Measurements from ENCODE around the gene GRPEL2. TPM values are rescaled to one million over a fixed set of nuclear protein-coding genes. Genes with fewer than 3 reads are reported as not detected.

Gene GRPEL2
- total RNA-seq, 4 donors from 2014 or later, result 12.6 to 19.6 (median 13.7) TPM

DNA sequence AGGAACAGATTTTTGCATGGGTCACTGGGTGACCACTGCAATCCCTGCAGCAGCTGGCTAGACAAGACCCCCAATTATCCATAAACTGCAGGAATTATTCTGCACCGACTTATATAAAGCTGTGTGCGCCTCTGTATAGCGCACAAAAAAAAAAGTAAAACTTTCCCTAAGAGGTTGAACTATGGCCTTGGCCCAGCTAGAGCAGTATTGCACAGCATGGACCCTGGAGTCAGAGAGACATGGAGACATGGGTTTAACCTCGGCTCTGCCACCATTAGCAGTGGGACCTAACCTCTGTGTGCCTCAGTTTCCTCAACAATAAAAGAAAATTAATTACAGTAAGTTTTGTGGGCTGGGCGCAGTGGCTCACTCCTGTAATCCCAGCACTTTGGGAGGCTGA is 17.1 kb upstream of the GRPEL2 start:
- H3K9me3 ChIP-seq, result no peaks in the 10 kb centered on the region
- H3K27me3 ChIP-seq, result no peaks in the 10 kb centered on the region
- intact Hi-C loops (cut with DNase I), result no loop called here
- H3K36me3 ChIP-seq, result no peaks in the 10 kb centered on the region
- no peaks in the 10 kb centered on the region for H3K4me1 ChIP-seq
- H3K27ac ChIP-seq, result no peak overlapping the region
- H3K4me3 ChIP-seq (replicated peaks in 1 of 3), result no peak overlapping the region
- DNase-seq, result no peak
- TF ChIP-seq, protein P1, sequence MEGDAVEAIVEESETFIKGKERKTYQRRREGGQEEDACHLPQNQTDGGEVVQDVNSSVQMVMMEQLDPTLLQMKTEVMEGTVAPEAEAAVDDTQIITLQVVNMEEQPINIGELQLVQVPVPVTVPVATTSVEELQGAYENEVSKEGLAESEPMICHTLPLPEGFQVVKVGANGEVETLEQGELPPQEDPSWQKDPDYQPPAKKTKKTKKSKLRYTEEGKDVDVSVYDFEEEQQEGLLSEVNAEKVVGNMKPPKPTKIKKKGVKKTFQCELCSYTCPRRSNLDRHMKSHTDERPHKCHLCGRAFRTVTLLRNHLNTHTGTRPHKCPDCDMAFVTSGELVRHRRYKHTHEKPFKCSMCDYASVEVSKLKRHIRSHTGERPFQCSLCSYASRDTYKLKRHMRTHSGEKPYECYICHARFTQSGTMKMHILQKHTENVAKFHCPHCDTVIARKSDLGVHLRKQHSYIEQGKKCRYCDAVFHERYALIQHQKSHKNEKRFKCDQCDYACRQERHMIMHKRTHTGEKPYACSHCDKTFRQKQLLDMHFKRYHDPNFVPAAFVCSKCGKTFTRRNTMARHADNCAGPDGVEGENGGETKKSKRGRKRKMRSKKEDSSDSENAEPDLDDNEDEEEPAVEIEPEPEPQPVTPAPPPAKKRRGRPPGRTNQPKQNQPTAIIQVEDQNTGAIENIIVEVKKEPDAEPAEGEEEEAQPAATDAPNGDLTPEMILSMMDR (IDR thresholded peaks at IDR 0.05), result no peak
- no peak for TF ChIP-seq POLR2A (IDR thresholded peaks at IDR 0.05)
- 90 to 97% methylated on average over 5 of the region's 5 CpGs for WGBS, 2 donors

- Histone ChIP-seq H3K27ac (no peak overlapping the region), H3K9me3 (no peaks in the 10 kb centered on the region), H3K27me3 (no peaks in the 10 kb centered on the region), H3K4me1 (no peaks in the 10 kb centered on the region), H3K4me3 (replicated peaks in 1 of 3) (no peak overlapping the region), H3K36me3 (no peaks in the 10 kb centered on the region)
- intact Hi-C loops (cut with DNase I), result no loop called here
- DNase-seq, result no peak
- TF ChIP-seq, protein P1 (IDR thresholded peaks at IDR 0.05), result no peak
- WGBS, 2 donors, result 82 to 86% methylated on average over 2 of the region's 2 CpGs
Observed at GRCh38 chr5:149333711-149334443, 11.4 kb upstream of the GRPEL2 start.

GRCh38 chr5:149337736-149338135 is 7.6 kb upstream of the GRPEL2 start:
- Histone ChIP-seq H3K27ac (no peak overlapping the region), H3K4me3 (replicated peaks in 1 of 3) (no peak overlapping the region), H3K4me1 (no peaks in the 10 kb centered on the region), H3K9me3 (no peaks in the 10 kb centered on the region), H3K27me3 (no peaks in the 10 kb centered on the region), H3K36me3 (no peaks in the 10 kb centered on the region)
- TF ChIP-seq, protein P1 (IDR thresholded peaks at IDR 0.05), result no peak
- no peak for TF ChIP-seq POLR2A (IDR thresholded peaks at IDR 0.05)
- 82 to 92% methylated on average over 4 of the region's 4 CpGs for WGBS, 2 donors
- DNase-seq, result no peak
- intact Hi-C loops (cut with DNase I), result no loop called here

- H3K36me3 ChIP-seq, result no peaks in the 10 kb centered on the region
- intact Hi-C loops (cut with DNase I), result no loop called here
- H3K27me3 ChIP-seq, result no peaks in the 10 kb centered on the region
- H3K27ac ChIP-seq, result no peak overlapping the region
- no peaks in the 10 kb centered on the region for H3K9me3 ChIP-seq
- 76 to 79% methylated on average over 1 of the region's 1 CpG for WGBS, 2 donors
- H3K4me3 ChIP-seq (replicated peaks in 1 of 3), result no peak overlapping the region
- TF ChIP-seq, protein P1 (IDR thresholded peaks at IDR 0.05), result no peak
- no peak for TF ChIP-seq POLR2A (IDR thresholded peaks at IDR 0.05)
- no peaks in the 10 kb centered on the region for H3K4me1 ChIP-seq
- no peak for DNase-seq
Observed at GRCh38 chr5:149338364-149338763, 6.9 kb upstream of the GRPEL2 start.

- Histone ChIP-seq H3K4me3 (replicated peaks in 1 of 3) (no peak overlapping the region), H3K4me1 (peaks cover 6 to 8% of the 10 kb centered on the region in 2 donors), H3K27ac (no peak overlapping the region), H3K9me3 (no peaks in the 10 kb centered on the region), H3K27me3 (no peaks in the 10 kb centered on the region), H3K36me3 (no peaks in the 10 kb centered on the region)
- WGBS, 2 donors, result 32 to 33% methylated on average over 1 of the region's 1 CpG
- no peak for TF ChIP-seq POLR2A (IDR thresholded peaks at IDR 0.05)
- TF ChIP-seq, protein P1 (IDR thresholded peaks at IDR 0.05), result no peak
- intact Hi-C loops (cut with DNase I), result no loop called here
- DNase-seq, result no peak
Observed at GRCh38 chr5:149340920-149341319, 4.4 kb upstream of the GRPEL2 start.
